Keratinocyte (primary cell): ENCODE data around the gene CYP11A1. TPM values are rescaled to one million over a fixed set of nuclear protein-coding genes. Genes with fewer than 3 reads are reported as not detected.
A peak's percentile ranks its signal among the peaks of the same experiment; 100 is the strongest.

ENCODE experiments used
- DNase-seq: peaks from one replicate; pipeline ENCODE4 v3.0.0-alpha.2; 2011; ENCODE audit warnings: low read depth, missing footprints, low spot score
- FAIRE-seq: peaks from 2 replicates; lab custom pipeline; 2011; peaks lifted over from hg19 to GRCh38; lab: Jason Lieb, UNC
- H2AFZ ChIP-seq: 2 replicates; pipeline ENCODE4 v1.6.0; 2012; ENCODE audit warnings: low read length, control low read depth, inconsistent platforms; ENCODE audit not compliant: control insufficient read depth
- H3K27ac ChIP-seq: 2 replicates; pipeline ENCODE4 v1.5.1; 2011; ENCODE audit warnings: low read length; ENCODE audit not compliant: control insufficient read depth, insufficient read depth
- H3K27me3 ChIP-seq: 3 replicates; pipeline ENCODE4 v1.6.0; 2011; ENCODE audit warnings: low read length; ENCODE audit not compliant: control insufficient read depth, insufficient read depth; ENCODE audit errors: extremely low read depth
- H3K36me3 ChIP-seq, 2 experiments: 2 replicates in 1 of 2; 3 replicates in 1 of 2; pipeline ENCODE4 v1.5.1; 2011; ENCODE audit warnings: low read length in 2 of 2, mild to moderate bottlenecking in 1 of 2; ENCODE audit not compliant: control insufficient read depth in 2 of 2, insufficient read depth in 2 of 2; ENCODE audit errors: extremely low read depth in 1 of 2
- H3K4me1 ChIP-seq: 3 replicates; pipeline ENCODE4 v1.5.1; 2011; ENCODE audit warnings: low read length; ENCODE audit not compliant: control insufficient read depth, insufficient read depth; ENCODE audit errors: extremely low read depth
- H3K4me2 ChIP-seq: 3 replicates; pipeline ENCODE4 v1.6.0; 2011; ENCODE audit warnings: low read depth, low read length; ENCODE audit not compliant: control insufficient read depth, insufficient read depth; ENCODE audit errors: extremely low read depth
- H3K4me3 ChIP-seq, 3 experiments: fragments of 200-600 bp in 1 of 3; sonication (generic) in 1 of 3; 2 replicates in 2 of 3; 3 replicates in 1 of 3; pipeline ENCODE4 v1.5.1; 2011 to 2016; ENCODE audit warnings: low read length in 3 of 3, mild to moderate bottlenecking in 3 of 3, control low read depth in 2 of 3, inconsistent platforms in 1 of 3, low read depth in 1 of 3, mixed read lengths in 1 of 3, mixed run types in 1 of 3, moderate library complexity in 1 of 3; ENCODE audit not compliant: control insufficient read depth in 2 of 3, insufficient read depth in 2 of 3; ENCODE audit errors: extremely low read depth in 1 of 3
- H3K79me2 ChIP-seq: 2 replicates; pipeline ENCODE4 v1.6.0; 2012; ENCODE audit warnings: low read length; ENCODE audit not compliant: control insufficient read depth, insufficient read depth
- H3K9ac ChIP-seq: 3 replicates; pipeline ENCODE4 v1.6.0; 2011; ENCODE audit warnings: low read length; ENCODE audit not compliant: control insufficient read depth, insufficient read depth; ENCODE audit errors: extremely low read depth
- H3K9me1 ChIP-seq: 3 replicates; pipeline ENCODE4 v1.6.0; 2011; ENCODE audit warnings: low read length; ENCODE audit not compliant: control insufficient read depth, insufficient read depth; ENCODE audit errors: extremely low read depth
- H3K9me3 ChIP-seq: 2 replicates; pipeline ENCODE4 v1.5.1; 2012; ENCODE audit warnings: low read depth, low read length; ENCODE audit not compliant: control insufficient read depth
- H4K20me1 ChIP-seq: 3 replicates; pipeline ENCODE4 v1.6.0; 2011; ENCODE audit warnings: low read length; ENCODE audit not compliant: control insufficient read depth, insufficient read depth; ENCODE audit errors: extremely low read depth
- CTCF ChIP-seq, 3 experiments: IDR thresholded peaks in 1 of 3; conservative IDR thresholded peaks in 1 of 3; optimal IDR thresholded peaks in 1 of 3; 2 replicates in 2 of 3; 3 replicates in 1 of 3; pipeline versions ENCODE3 to v1.5.1; 2011; ENCODE audit warnings: low read length in 3 of 3, mild to moderate bottlenecking in 3 of 3, moderate library complexity in 2 of 3, control low read depth in 1 of 3, inconsistent platforms in 1 of 3; ENCODE audit not compliant: insufficient read depth in 2 of 3; ENCODE audit errors: extremely low read depth in 1 of 3
- EZH2 ChIP-seq: IDR thresholded peaks from one replicate; pipeline ENCODE4 v1.6.1; 2012; ENCODE audit warnings: inconsistent platforms, mild to moderate bottlenecking, low read length, moderate library complexity
- dilution Hi-C: fragments of 300-500 bp; cut with MboI; formaldehyde crosslinking; loops from one replicate; pipeline ENCODE4 v1.7.0; 2020; ENCODE audit warnings: low sequenced_read_pairs; ENCODE audit not compliant: extremely low pct_ligation_motif_present
- polyA plus RNA-seq, 5 experiments: library from polyadenylated mRNA; depleted of rRNA in 3 of 5; stranded (reverse) in 3 of 5; stranded (forward) in 1 of 5; unstranded in 1 of 5; fragments of >200 nt; gene quantifications; 1 replicate in 1 of 5; 2 replicates in 3 of 5; 3 replicates in 1 of 5; pipeline versions ENCODE4 v1.2.1 to v1.2.3, GENCODE V29; 2011 to 2012; ENCODE audit warnings: missing spikeins in 2 of 5, low read depth in 1 of 5, low replicate concordance in 1 of 5

CYP11A1 gene
- polyA plus RNA-seq, 1 donor (not counting 4 experiments of a cell fraction or from before 2014, with no cell fraction given), result not detected

- Histone ChIP-seq H3K9me3 (no peaks in the 10 kb centered on the region), H3K4me2 (no peak overlapping the region), H3K27me3 (peaks cover 81% of the 10 kb centered on the region), H3K36me3 (no peaks in the 10 kb centered on the region), H3K4me1 (no peaks in the 10 kb centered on the region), H2AFZ (no peak overlapping the region), H3K9ac (no peak overlapping the region), H3K79me2 (no peaks in the 10 kb centered on the region), H3K9me1 (no peaks in the 10 kb centered on the region), H3K27ac (no peak overlapping the region), H4K20me1 (peaks cover 6% of the 10 kb centered on the region), H3K4me3 (no peak overlapping the region)
- dilution Hi-C loops, result no loop called here
- DNase-seq (no peak), FAIRE-seq (no peak)
- TF ChIP-seq CTCF (optimal IDR thresholded peaks at IDR 0.05 in 1 of 3, IDR thresholded peaks at IDR 0.05 in 1 of 3, conservative IDR thresholded peaks at IDR 0.05 in 1 of 3; ENCODE audit: extremely low read depth in 1 of 3, insufficient read depth in 2 of 3, low read length in 3 of 3) (peak; percentile 55 to 86 (median 86)), EZH2 (peak; percentile 41)
Observed at GRCh38 chr15:74302821-74303359, 64.6 kb downstream of the CYP11A1 start.

GRCh38 chr15:74301583-74302361, 65.7 kb downstream of the CYP11A1 start:
- no peaks in the 10 kb centered on the region for H3K9me3 ChIP-seq
- no peak overlapping the region for H3K4me3 ChIP-seq
- dilution Hi-C loops, result no loop called here
- H4K20me1 ChIP-seq, result peaks cover 6% of the 10 kb centered on the region
- no peaks in the 10 kb centered on the region for H3K4me1 ChIP-seq
- no peaks in the 10 kb centered on the region for H3K9me1 ChIP-seq
- no peak for TF ChIP-seq EZH2
- no peak for TF ChIP-seq CTCF (optimal IDR thresholded peaks at IDR 0.05 in 1 of 3, IDR thresholded peaks at IDR 0.05 in 1 of 3, conservative IDR thresholded peaks at IDR 0.05 in 1 of 3; ENCODE audit: extremely low read depth in 1 of 3, insufficient read depth in 2 of 3, low read length in 3 of 3)
- FAIRE-seq, result no peak
- DNase-seq, result no peak
- no peak overlapping the region for H3K27ac ChIP-seq
- no peak overlapping the region for H2AFZ ChIP-seq
- peaks cover 73% of the 10 kb centered on the region for H3K27me3 ChIP-seq
- H3K9ac ChIP-seq, result no peak overlapping the region
- H3K4me2 ChIP-seq, result no peak overlapping the region
- H3K36me3 ChIP-seq, result no peaks in the 10 kb centered on the region
- H3K79me2 ChIP-seq, result no peaks in the 10 kb centered on the region
